ENCODE measurements around the gene LITAF. TPM values are rescaled to one million over a fixed set of nuclear protein-coding genes. Genes with fewer than 3 reads are reported as not detected.

LITAF gene
- total RNA-seq, 1 donor from 2014 or later = 8.2 TPM

GRCh38 chr16:11502239-11502638 lies 84.5 kb downstream of the LITAF start:
- DNase-seq (ENCODE audit: low spot score in 2 of 2) = no peak
- no peak for FAIRE-seq

GRCh38 chr16:11501632-11502031 lies 85.1 kb downstream of the LITAF start:
- FAIRE-seq = no peak

GRCh38 chr16:11500700-11501346 lies 85.9 kb downstream of the LITAF start:
- FAIRE-seq = no peak
- DNase-seq (ENCODE audit: low spot score in 2 of 2) = no peak

More at GRCh38 chr16:11501632-11502031, 85.1 kb downstream of the LITAF start:
- DNase-seq (ENCODE audit: low spot score in 2 of 2) = no peak

GRCh38 chr16:11499295-11500089 lies 87.2 kb downstream of the LITAF start:
- DNase-seq (ENCODE audit: low spot score in 2 of 2) = no peak
- no peak for FAIRE-seq

- no peak for FAIRE-seq
- DNase-seq (ENCODE audit: low spot score in 2 of 2) = no peak
Measured at GRCh38 chr16:11498683-11499082, 88.0 kb downstream of the LITAF start.

GRCh38 chr16:11497851-11498289 lies 88.8 kb downstream of the LITAF start:
- DNase-seq (ENCODE audit: low spot score in 2 of 2) (no peak), FAIRE-seq (no peak)

Other genes starting within 250 kb of the LITAF start
- 4.5 TPM for gene RMI2, start 241.5 kb downstream of the LITAF start, total RNA-seq
- gene SNN, start 81.5 kb upstream of the LITAF start, total RNA-seq = 154 TPM
- gene TXNDC11, start 155.9 kb upstream of the LITAF start, total RNA-seq = 8.6 TPM
- gene ZC3H7A, start 210.3 kb upstream of the LITAF start, total RNA-seq = 37.1 TPM

Data from frontal cortex (tissue), 4 donors.